OCI-LY3 (cell line): Measurements from ENCODE around the gene GNAQ.

Experiments
- CTCF ChIP-seq: fragments of 200-600, 300-600 bp; sonication (generic); IDR thresholded peaks from 2 replicates; pipeline ENCODE4 v1.5.1; 2014; ENCODE audit warnings: antibody characterized with exemption, low read length, low read depth
- EZH2phosphoT487 ChIP-seq: fragments of 200-600 bp; shearing (Covaris generic); IDR thresholded peaks from 2 replicates; pipeline ENCODE4 v1.6.1; 2018; ENCODE audit warnings: antibody characterized with exemption, mixed run types, low read depth

- TF ChIP-seq CTCF (no peak), EZH2phosphoT487 (no peak)
These were observed 223.5 kb downstream of the GNAQ start for GRCh38 chr9:77807846-77808750.
